ENCODE results near the gene CRACDL.
"Not testable (repeated sequence)": the region's sequence is repeated elsewhere in the genome, so short reads cannot be mapped to it uniquely, and the experiment has no call there.

The CRACDL gene

GRCh38 chr2:98903767-98904485 lies 32.1 kb downstream of the CRACDL start:
- no peak for FAIRE-seq

- FAIRE-seq, result no peak
These were observed 33.0 kb downstream of the CRACDL start for GRCh38 chr2:98903064-98903355.

- no peak for FAIRE-seq
These were observed 33.6 kb downstream of the CRACDL start for GRCh38 chr2:98902209-98903063.

GRCh38 chr2:98901702-98902101 lies 34.3 kb downstream of the CRACDL start:
- no peak for FAIRE-seq

- no peak for FAIRE-seq
These were observed 34.7 kb downstream of the CRACDL start for GRCh38 chr2:98901291-98901690.

- no peak for FAIRE-seq
These were observed 35.3 kb downstream of the CRACDL start for GRCh38 chr2:98900721-98901120.

- FAIRE-seq, result not testable (repeated sequence)
These were observed 36.3 kb downstream of the CRACDL start for GRCh38 chr2:98899703-98900078.

GRCh38 chr2:98899041-98899702 lies 36.9 kb downstream of the CRACDL start:
- FAIRE-seq, result no peak

GRCh38 chr2:98898423-98898841 lies 37.6 kb downstream of the CRACDL start:
- no peak for FAIRE-seq

GRCh38 chr2:98897746-98898145 lies 38.3 kb downstream of the CRACDL start:
- FAIRE-seq, result no peak

GRCh38 chr2:98896944-98897343 lies 39.1 kb downstream of the CRACDL start:
- FAIRE-seq, result no peak

GRCh38 chr2:98896416-98896815 lies 39.6 kb downstream of the CRACDL start:
- no peak for FAIRE-seq

GRCh38 chr2:98895901-98896300 lies 40.1 kb downstream of the CRACDL start:
- FAIRE-seq, result no peak

GRCh38 chr2:98895221-98895620 lies 40.8 kb downstream of the CRACDL start:
- FAIRE-seq, result no peak

- FAIRE-seq, result no peak
These were observed 41.6 kb downstream of the CRACDL start for GRCh38 chr2:98894331-98895000.

- no peak for FAIRE-seq
These were observed 42.1 kb downstream of the CRACDL start for GRCh38 chr2:98893911-98894321.

- FAIRE-seq, result no peak
These were observed 43.2 kb downstream of the CRACDL start for GRCh38 chr2:98892871-98893270.

- FAIRE-seq, result no peak
These were observed 44.4 kb downstream of the CRACDL start for GRCh38 chr2:98891591-98891990.

GRCh38 chr2:98886066-98886554 lies 49.9 kb downstream of the CRACDL start:
- FAIRE-seq, result no peak

- FAIRE-seq, result no peak
These were observed 51.4 kb downstream of the CRACDL start for GRCh38 chr2:98884658-98885057.

- FAIRE-seq, result no peak
These were observed 52.2 kb downstream of the CRACDL start for GRCh38 chr2:98883780-98884211.

GRCh38 chr2:98882971-98883779 lies 52.9 kb downstream of the CRACDL start:
- no peak for FAIRE-seq

Measured in A204.1 (cell line).